Bronchial epithelial cell (primary cell): ENCODE measurements around the gene CERS2. TPM values are rescaled to one million over a fixed set of nuclear protein-coding genes. Genes with fewer than 3 reads are reported as not detected.

ENCODE experiments used
- DNase-seq: peaks from one replicate; pipeline ENCODE4 v3.0.0-alpha.2; 2010; ENCODE audit warnings: low read depth
- FAIRE-seq: peaks from 2 replicates; lab custom pipeline; 2011; peaks lifted over from hg19 to GRCh38; lab: Jason Lieb, UNC
- H3K27me3 ChIP-seq: 2 replicates; pipeline ENCODE4 v1.5.1; 2011; ENCODE audit warnings: low read length; ENCODE audit not compliant: control insufficient read depth, insufficient read depth
- H3K36me3 ChIP-seq: 2 replicates; pipeline ENCODE4 v1.5.1; 2011; ENCODE audit warnings: low read length; ENCODE audit not compliant: control insufficient read depth, insufficient read depth
- H3K4me3 ChIP-seq: 2 replicates; pipeline ENCODE4 v1.5.1; 2011; ENCODE audit warnings: mild to moderate bottlenecking, low read depth, low read length, control low read depth
- total RNA-seq: library from RNA; depleted of rRNA; stranded (reverse); fragments of >200 nt; gene quantifications from 2 replicates; pipeline ENCODE4 v1.2.1, GENCODE V29; 2014
- TF ChIP-seq, protein P1 (sequence below): IDR thresholded peaks from 2 replicates; pipeline ENCODE4 v1.5.1; 2011; ENCODE audit warnings: mild to moderate bottlenecking, moderate library complexity, low read length, control low read depth, inconsistent platforms; ENCODE audit not compliant: insufficient read depth, severe bottlenecking

The CERS2 gene
- total RNA-seq, 1 donor from 2014 or later = 82.9 TPM

DNA sequence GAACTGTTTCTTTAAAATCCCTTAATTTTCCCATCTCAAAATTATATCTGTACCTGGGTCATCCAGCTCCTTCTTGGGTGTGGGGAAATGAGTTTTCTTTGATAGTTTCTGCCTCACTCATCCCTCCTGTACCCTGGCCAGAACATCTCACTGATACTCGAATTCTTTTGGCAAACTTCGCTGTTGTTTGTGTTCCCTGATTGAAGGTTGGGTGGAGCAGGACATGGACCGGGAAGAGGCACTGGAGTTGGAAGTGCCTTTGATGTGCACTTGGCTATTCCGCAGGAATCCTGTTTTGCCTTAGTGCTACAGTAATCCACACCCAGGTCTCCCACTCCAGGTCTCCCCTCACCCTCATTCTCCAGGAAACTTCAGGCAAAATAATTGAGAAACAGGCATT lies 20.8 kb upstream of the CERS2 start:
- TF ChIP-seq, protein P1, sequence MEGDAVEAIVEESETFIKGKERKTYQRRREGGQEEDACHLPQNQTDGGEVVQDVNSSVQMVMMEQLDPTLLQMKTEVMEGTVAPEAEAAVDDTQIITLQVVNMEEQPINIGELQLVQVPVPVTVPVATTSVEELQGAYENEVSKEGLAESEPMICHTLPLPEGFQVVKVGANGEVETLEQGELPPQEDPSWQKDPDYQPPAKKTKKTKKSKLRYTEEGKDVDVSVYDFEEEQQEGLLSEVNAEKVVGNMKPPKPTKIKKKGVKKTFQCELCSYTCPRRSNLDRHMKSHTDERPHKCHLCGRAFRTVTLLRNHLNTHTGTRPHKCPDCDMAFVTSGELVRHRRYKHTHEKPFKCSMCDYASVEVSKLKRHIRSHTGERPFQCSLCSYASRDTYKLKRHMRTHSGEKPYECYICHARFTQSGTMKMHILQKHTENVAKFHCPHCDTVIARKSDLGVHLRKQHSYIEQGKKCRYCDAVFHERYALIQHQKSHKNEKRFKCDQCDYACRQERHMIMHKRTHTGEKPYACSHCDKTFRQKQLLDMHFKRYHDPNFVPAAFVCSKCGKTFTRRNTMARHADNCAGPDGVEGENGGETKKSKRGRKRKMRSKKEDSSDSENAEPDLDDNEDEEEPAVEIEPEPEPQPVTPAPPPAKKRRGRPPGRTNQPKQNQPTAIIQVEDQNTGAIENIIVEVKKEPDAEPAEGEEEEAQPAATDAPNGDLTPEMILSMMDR = no peak
- FAIRE-seq = no peak
- DNase-seq = no peak
- H3K4me3 ChIP-seq = no peak overlapping the region
- no peaks in the 10 kb centered on the region for H3K27me3 ChIP-seq
- peaks cover 4% of the 10 kb centered on the region for H3K36me3 ChIP-seq

DNA sequence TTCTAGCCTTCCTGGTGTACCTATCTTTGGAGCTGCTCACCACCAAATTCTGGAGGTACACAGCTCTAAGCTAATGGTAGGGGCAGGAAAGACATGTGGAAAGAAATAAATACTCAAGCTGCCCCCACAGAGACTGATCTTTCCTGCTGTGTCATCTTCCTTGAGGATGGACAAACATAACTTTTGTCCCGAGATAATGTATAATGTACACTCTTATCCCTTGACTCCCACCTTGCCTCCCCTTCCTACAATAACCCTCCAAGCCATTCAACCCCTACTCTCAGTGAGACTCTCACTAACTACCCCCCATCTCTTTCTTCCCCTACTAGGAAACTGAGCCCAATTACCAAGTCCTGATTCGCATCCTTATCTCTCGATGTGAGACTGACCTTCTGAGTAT lies 19.6 kb upstream of the CERS2 start:
- TF ChIP-seq, protein P1 = no peak
- no peak for DNase-seq
- FAIRE-seq = no peak

GRCh38 chr1:150992626-150993025 lies 18.0 kb upstream of the CERS2 start:
- DNase-seq (no peak), FAIRE-seq (no peak)
- Histone ChIP-seq H3K36me3 (no peaks in the 10 kb centered on the region), H3K27me3 (no peaks in the 10 kb centered on the region), H3K4me3 (no peak overlapping the region)
- TF ChIP-seq, protein P1 = no peak

More for the DNA sequence above, 19.6 kb upstream of the CERS2 start:
- peaks cover 3% of the 10 kb centered on the region for H3K36me3 ChIP-seq
- no peaks in the 10 kb centered on the region for H3K27me3 ChIP-seq
- no peak overlapping the region for H3K4me3 ChIP-seq

GRCh38 chr1:150987924-150988323 lies 13.3 kb upstream of the CERS2 start:
- DNase-seq = no peak
- no peaks in the 10 kb centered on the region for H3K27me3 ChIP-seq
- TF ChIP-seq, protein P1 = no peak
- no peaks in the 10 kb centered on the region for H3K36me3 ChIP-seq
- no peak overlapping the region for H3K4me3 ChIP-seq
- FAIRE-seq = no peak

DNA sequence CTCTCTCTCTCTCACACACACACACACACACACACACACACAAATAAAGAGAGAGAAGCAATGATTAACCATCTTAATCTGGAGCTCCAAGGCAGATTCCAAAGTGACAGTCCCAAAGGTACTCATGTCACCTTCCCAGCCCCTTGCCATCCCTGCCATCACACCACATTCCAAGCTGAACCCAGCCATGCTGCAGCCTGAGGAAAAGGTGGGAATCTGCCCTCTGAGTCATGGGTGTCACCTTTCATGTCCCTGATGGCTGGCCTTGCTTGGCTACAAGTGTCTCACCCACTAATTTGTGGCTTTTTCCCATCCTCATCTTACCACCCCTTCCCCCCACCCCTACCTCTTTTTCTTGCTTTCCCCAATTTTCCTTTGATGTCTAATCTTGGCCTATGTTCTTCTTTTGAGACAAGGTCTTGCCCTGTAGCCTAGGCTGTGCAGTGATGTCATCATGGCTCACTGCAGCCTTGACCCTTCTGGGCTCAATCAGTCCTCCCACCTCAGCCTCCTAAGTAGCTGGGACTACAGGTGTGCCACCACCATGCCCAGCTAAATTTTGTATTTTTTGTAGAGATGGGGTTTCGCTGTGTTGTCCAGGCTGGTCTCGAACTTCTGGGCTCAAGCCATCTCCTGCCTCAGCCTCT lies 10.7 kb upstream of the CERS2 start:
- H3K27me3 ChIP-seq = no peaks in the 10 kb centered on the region
- no peak overlapping the region for H3K4me3 ChIP-seq
- no peak for FAIRE-seq
- H3K36me3 ChIP-seq = no peaks in the 10 kb centered on the region
- no peak for DNase-seq
- TF ChIP-seq, protein P1 = no peak
